ENCODE data around the gene AK1.
"Not testable (repeated sequence)": the region's sequence is repeated elsewhere in the genome, so short reads cannot be mapped to it uniquely, and the experiment has no call there.

The AK1 gene

DNA sequence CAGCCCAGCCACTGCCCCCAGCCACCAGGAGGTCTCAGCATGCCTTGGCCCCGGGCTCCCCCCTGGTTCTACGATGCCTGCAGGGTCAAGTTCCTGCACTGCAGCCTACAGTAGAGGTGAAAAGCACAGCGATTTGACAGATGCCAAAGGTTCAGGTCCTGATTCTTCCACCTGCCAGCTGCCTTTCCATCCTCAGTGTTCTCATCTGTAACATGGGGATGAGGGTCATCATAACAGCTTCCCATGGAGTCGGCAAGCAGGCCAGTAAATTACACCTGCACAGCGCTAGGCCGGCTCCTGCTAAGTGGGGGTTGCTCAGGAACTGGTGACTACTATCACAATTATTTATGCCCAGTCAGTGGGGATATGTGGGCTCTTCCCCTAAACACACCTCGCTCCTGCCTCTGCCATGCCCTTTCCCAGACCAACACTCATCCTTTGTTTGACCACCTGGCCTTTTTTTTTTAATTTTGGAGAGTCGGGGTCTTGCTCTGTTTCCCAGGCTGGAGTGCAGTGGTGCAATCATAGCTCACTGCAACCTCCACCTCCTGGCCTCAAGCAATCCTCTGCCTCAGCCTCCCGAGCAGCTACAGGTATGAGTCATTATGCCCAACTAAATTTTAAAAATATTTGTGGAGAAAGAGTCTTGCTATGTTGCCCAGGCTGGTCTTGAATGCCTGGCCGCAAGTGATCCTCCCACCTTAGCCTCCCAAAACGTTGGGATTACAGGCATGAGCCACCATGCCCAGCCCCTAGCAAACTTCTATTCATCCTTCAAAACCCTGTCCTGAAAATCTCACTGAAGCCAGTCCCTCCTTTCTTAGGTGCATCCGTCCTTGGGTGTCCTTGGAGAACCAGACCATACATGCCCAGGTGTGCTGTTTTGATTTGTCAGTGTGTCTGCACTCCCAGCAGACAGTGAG lies 29.4 kb downstream of the AK1 start:
- no peaks in the 10 kb centered on the region for H3K4me1 ChIP-seq (ENCODE audit: control insufficient read depth, insufficient read depth, low read length)
- WGBS (ENCODE audit: insufficient coverage, insufficient read length) = no CpG with 5 or more reads among the region's 12 CpGs
- H3K9me3 ChIP-seq (ENCODE audit: control insufficient read depth, insufficient read depth, low read length) = no peaks in the 10 kb centered on the region
- H3K4me3 ChIP-seq (ENCODE audit: low read length) = no peak overlapping the region
- no peak for DNase-seq (ENCODE audit: low read depth, low spot score)
- H3K27me3 ChIP-seq (ENCODE audit: control insufficient read depth, insufficient read depth, low read length) = no peaks in the 10 kb centered on the region
- H3K27ac ChIP-seq (ENCODE audit: low read length) = no peak overlapping the region
- 0 out of 2 replicates have a peak, but pooled peaks cover 2% of the 10 kb centered on the region for H3K36me3 ChIP-seq (ENCODE audit: control insufficient read depth, insufficient read depth, low read length)

DNA sequence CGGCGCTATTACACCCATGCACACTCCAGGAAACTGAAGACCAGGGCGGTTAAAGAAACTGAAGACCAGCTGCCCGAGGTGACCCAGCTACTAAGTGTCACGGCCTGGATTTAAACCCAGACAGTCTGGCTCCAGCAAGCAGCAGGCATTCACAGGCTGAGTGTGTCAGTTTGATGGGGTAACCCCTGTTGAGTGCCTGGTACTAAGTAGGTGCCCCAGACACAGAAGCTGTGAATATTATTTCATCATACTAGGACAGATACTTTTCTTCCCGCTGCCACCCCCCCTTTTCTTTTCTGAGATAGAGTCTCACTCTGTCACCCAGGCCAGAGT lies 30.3 kb downstream of the AK1 start:
- Histone ChIP-seq H3K9me3 (ENCODE audit: control insufficient read depth, insufficient read depth, low read length) (no peaks in the 10 kb centered on the region), H3K27me3 (ENCODE audit: control insufficient read depth, insufficient read depth, low read length) (no peaks in the 10 kb centered on the region), H3K4me3 (ENCODE audit: low read length) (no peak overlapping the region), H3K4me1 (ENCODE audit: control insufficient read depth, insufficient read depth, low read length) (no peaks in the 10 kb centered on the region), H3K36me3 (ENCODE audit: control insufficient read depth, insufficient read depth, low read length) (0 out of 2 replicates have a peak, but pooled peaks cover 2% of the 10 kb centered on the region), H3K27ac (ENCODE audit: low read length) (no peak overlapping the region)
- WGBS (ENCODE audit: insufficient coverage, insufficient read length) = no CpG with 5 or more reads among the region's 6 CpGs
- no peak for DNase-seq (ENCODE audit: low read depth, low spot score)

DNA sequence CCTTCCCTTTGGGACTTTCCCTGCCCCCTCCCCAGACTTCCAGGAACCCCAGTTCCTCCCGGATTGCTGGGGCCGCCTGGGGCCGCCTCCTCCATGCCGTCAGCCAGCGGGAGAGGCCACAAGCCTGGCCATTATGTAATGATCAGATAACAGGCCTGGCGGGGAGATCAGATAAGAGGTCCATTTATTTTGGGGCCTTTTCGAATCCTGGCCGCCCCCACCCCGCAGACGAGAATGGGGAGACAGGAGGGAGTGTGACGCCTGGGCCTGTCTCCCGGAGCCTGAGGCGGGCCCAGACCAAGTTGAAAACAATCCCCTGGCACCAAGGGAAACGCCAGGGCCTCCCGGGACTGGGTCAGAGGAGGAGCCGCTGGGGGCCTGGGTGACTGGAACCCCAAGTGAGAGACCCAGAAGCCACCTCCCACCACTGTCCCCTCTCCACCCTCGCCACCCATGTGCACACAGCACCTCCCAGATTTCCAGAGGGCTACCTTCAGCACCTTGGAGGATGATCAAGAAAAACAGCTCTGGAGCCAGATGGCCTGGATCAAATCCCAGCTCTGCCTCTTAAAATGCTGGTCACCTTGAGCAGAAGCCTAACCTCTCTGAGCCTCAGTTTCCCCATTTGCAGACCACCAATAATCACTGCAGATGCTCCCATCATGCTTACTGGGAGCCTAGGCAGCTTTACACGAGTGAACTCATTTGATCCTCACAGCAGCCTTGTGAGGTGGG lies 30.9 kb downstream of the AK1 start:
- H3K36me3 ChIP-seq (ENCODE audit: control insufficient read depth, insufficient read depth, low read length) = 0 out of 2 replicates have a peak, but pooled peaks cover 2% of the 10 kb centered on the region
- WGBS (ENCODE audit: insufficient coverage, insufficient read length) = no CpG with 5 or more reads among the region's 18 CpGs
- DNase-seq (ENCODE audit: low read depth, low spot score) = no peak
- H3K4me3 ChIP-seq (ENCODE audit: low read length) = no peak overlapping the region
- H3K27ac ChIP-seq (ENCODE audit: low read length) = no peak overlapping the region
- H3K9me3 ChIP-seq (ENCODE audit: control insufficient read depth, insufficient read depth, low read length) = no peaks in the 10 kb centered on the region
- H3K27me3 ChIP-seq (ENCODE audit: control insufficient read depth, insufficient read depth, low read length) = no peaks in the 10 kb centered on the region
- no peaks in the 10 kb centered on the region for H3K4me1 ChIP-seq (ENCODE audit: control insufficient read depth, insufficient read depth, low read length)

DNA sequence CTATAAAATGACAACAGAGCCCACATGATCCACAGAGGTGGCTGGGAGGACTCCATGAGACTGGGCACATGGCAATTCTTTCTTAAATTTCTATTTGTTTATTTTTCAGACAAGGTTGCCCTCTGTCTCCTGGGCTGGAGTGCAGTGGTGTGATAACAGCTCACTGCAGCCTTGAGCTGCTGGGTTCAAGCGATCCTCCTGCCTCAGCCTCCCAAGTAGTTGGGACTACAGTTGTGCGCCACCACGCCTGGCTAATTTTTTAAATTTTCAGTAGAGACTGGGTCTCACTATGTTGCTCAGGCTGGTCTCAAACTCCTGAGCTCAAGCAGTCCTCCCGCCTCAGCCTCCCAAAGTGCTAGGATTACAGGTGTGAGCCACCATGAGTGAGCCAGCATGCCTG lies 31.9 kb downstream of the AK1 start:
- no CpG with 5 or more reads among the region's 4 CpGs for WGBS (ENCODE audit: insufficient coverage, insufficient read length)
- not testable (repeated sequence) for H3K36me3 ChIP-seq (ENCODE audit: control insufficient read depth, insufficient read depth, low read length); DNase-seq (ENCODE audit: low read depth, low spot score); H3K4me1 ChIP-seq (ENCODE audit: control insufficient read depth, insufficient read depth, low read length); H3K9me3 ChIP-seq (ENCODE audit: control insufficient read depth, insufficient read depth, low read length); H3K27me3 ChIP-seq (ENCODE audit: control insufficient read depth, insufficient read depth, low read length); H3K4me3 ChIP-seq (ENCODE audit: low read length); H3K27ac ChIP-seq (ENCODE audit: low read length)

DNA sequence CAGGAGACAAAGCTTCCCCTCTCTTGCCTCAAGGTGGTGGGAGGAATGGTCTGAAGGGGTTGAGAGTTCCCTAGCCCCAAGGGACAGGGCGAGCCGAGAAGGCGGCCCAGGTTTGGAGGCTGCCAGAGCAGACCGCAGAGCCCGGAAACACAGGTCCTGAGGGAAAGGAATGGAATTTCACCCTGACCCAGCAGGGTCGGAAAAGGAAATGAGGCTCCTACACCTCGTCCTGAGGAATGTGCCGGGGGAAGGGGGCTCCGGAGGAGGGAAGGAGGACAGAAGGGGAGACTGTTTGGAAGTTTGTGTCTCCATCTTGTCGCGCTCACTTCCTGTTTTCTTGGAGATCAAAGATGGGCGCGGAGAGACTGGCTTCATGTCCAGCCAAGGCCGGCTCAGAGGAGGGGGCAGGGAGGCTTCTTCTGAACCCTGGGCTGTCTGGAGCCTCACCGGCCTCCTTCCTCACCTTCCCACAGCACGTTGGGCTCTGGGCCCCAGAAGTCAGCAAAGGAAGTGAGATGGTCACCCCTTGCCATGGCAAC lies 32.6 kb downstream of the AK1 start:
- no peak overlapping the region for H3K27ac ChIP-seq (ENCODE audit: low read length)
- no peak overlapping the region for H3K4me3 ChIP-seq (ENCODE audit: low read length)
- H3K27me3 ChIP-seq (ENCODE audit: control insufficient read depth, insufficient read depth, low read length) = no peaks in the 10 kb centered on the region
- no peak for DNase-seq (ENCODE audit: low read depth, low spot score)
- no peaks in the 10 kb centered on the region for H3K4me1 ChIP-seq (ENCODE audit: control insufficient read depth, insufficient read depth, low read length)
- no CpG with 5 or more reads among the region's 16 CpGs for WGBS (ENCODE audit: insufficient coverage, insufficient read length)
- H3K9me3 ChIP-seq (ENCODE audit: control insufficient read depth, insufficient read depth, low read length) = no peaks in the 10 kb centered on the region
- 0 out of 2 replicates have a peak, but pooled peaks cover 2% of the 10 kb centered on the region for H3K36me3 ChIP-seq (ENCODE audit: control insufficient read depth, insufficient read depth, low read length)

DNA sequence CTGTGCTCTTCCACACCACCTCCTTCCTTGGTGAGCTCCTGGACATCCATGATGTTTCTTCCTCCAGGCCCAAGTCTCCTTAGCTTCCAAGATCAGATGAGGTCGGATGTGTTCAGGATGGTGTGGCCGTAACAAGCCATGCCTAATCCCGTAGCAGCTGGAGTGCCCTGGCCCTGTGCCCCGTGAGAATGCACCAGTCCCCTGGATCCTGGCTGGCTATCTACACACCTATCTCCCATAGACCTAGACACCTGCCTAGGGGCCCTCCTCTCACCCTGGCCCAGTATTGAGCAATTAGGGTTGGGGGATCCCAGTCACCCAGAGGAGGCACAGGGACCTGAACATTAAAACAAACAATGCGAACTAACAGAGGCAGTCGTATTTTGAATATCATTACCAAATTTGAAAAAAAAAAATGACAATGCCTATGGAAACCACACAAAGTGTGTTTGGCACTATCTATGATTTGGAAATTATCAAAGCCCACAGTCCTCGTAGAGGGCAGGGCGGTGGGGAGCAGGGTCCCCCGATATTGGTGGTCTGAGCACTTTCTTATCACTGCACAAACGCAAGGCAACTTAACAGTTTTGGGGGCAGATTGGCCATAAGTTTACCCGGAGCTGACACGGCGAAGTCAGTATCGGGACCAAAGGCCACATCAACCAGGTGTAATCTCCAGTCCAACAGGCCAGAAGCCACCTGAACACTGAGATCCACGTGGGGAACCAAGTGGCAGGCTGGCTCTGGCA lies 36.2 kb downstream of the AK1 start:
- Histone ChIP-seq H3K4me1 (ENCODE audit: control insufficient read depth, insufficient read depth, low read length) (no peaks in the 10 kb centered on the region; the same call in 1 of the 2 replicates), H3K4me3 (ENCODE audit: low read length) (no peak overlapping the region), H3K36me3 (ENCODE audit: control insufficient read depth, insufficient read depth, low read length) (0 out of 2 replicates have a peak, but pooled peaks cover 2% of the 10 kb centered on the region), H3K27me3 (ENCODE audit: control insufficient read depth, insufficient read depth, low read length) (no peaks in the 10 kb centered on the region), H3K27ac (ENCODE audit: low read length) (no peak overlapping the region), H3K9me3 (ENCODE audit: control insufficient read depth, insufficient read depth, low read length) (no peaks in the 10 kb centered on the region)
- WGBS (ENCODE audit: insufficient coverage, insufficient read length) = no CpG with 5 or more reads among the region's 15 CpGs
- DNase-seq (ENCODE audit: low read depth, low spot score) = no peak

DNA sequence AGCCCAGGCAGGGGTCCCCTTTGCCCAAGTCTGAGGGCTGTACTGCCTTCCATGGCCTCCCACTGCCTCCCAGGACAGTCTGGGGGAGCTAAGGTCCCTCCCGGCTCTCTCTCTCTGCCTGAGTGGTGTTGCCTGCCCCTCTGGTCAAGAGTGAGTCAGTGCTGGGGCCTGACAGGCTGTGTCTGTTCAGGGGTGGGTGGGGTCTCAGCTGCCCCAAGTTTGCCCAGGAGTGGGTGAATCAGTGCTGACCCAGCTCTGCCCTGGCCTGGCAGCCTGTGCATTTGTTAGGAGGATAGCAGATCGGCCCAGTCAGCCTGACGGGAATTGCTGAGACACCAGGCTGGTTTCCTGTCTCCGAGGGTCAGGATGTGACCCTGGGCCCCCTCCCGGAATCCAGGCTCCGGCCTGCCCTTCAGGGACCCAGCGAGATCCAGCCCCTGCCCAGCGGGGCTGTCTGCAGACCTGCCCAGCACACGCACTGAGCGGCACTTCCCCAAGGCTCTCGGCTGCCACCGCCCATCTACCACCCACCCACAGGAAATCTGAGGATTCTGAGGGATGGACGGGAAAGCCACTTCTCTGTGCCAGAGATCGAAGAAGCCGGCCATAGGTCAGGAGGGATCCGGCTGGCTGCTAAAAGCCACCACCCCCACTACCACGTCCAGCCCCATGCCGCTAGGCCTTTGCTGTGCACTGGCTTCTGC lies 38.9 kb downstream of the AK1 start:
- Histone ChIP-seq H3K9me3 (ENCODE audit: control insufficient read depth, insufficient read depth, low read length) (no peaks in the 10 kb centered on the region), H3K4me3 (ENCODE audit: low read length) (no peak overlapping the region), H3K4me1 (ENCODE audit: control insufficient read depth, insufficient read depth, low read length) (no peaks in the 10 kb centered on the region; the same call in 1 of the 2 replicates), H3K36me3 (ENCODE audit: control insufficient read depth, insufficient read depth, low read length) (no peaks in the 10 kb centered on the region), H3K27ac (ENCODE audit: low read length) (no peak overlapping the region), H3K27me3 (ENCODE audit: control insufficient read depth, insufficient read depth, low read length) (no peaks in the 10 kb centered on the region)
- DNase-seq (ENCODE audit: low read depth, low spot score) = no peak
- no CpG with 5 or more reads among the region's 18 CpGs for WGBS (ENCODE audit: insufficient coverage, insufficient read length)

DNA sequence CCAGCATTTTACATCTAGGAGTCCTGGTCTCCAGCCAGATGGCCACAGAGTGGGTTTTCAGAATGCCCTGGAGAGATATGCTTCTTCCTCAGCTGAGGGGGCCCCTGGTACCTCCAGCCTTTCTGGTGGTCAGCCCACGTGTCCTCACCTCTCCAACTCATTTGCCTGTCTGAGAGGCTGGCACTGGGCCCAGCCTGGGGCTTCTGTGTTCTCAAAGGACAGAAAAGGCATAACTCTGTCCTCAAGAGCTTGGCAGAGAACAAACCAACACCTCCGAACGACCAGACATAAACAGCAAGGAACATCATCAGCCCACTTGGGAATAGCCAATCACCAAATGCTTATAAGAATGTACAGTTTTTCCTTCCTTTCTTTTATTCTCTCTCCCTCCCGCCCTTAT lies 40.1 kb downstream of the AK1 start:
- no peak overlapping the region for H3K4me3 ChIP-seq (ENCODE audit: low read length)
- WGBS (ENCODE audit: insufficient coverage, insufficient read length) = 100% methylated on average over 1 of the region's 4 CpGs
- H3K4me1 ChIP-seq (ENCODE audit: control insufficient read depth, insufficient read depth, low read length) = no peaks in the 10 kb centered on the region; the same call in 1 of the 2 replicates
- DNase-seq (ENCODE audit: low read depth, low spot score) = no peak
- H3K27me3 ChIP-seq (ENCODE audit: control insufficient read depth, insufficient read depth, low read length) = no peaks in the 10 kb centered on the region
- H3K36me3 ChIP-seq (ENCODE audit: control insufficient read depth, insufficient read depth, low read length) = no peaks in the 10 kb centered on the region
- H3K27ac ChIP-seq (ENCODE audit: low read length) = no peak overlapping the region
- H3K9me3 ChIP-seq (ENCODE audit: control insufficient read depth, insufficient read depth, low read length) = no peaks in the 10 kb centered on the region

DNA sequence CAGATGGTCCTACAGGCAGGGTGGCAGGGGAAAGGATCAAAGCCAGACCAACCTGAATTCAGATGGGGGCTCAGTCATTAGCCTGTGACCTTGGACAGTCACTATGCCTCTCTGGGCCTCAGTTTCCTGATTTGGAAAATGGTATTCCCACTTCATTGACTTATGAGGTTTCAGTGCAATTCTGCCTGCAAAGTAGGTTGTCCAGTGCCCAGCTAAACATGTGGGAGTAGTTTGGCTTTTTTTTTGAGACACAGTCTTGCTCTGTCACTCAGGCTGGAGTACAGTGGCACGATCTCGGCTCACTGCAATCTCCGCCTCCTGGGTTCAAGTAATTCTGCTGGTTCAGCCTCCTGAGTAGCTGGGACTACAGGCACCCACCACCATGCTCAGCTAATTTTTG lies 40.9 kb downstream of the AK1 start:
- DNase-seq (ENCODE audit: low read depth, low spot score); H3K9me3 ChIP-seq (ENCODE audit: control insufficient read depth, insufficient read depth, low read length); H3K36me3 ChIP-seq (ENCODE audit: control insufficient read depth, insufficient read depth, low read length); H3K4me3 ChIP-seq (ENCODE audit: low read length); H3K27me3 ChIP-seq (ENCODE audit: control insufficient read depth, insufficient read depth, low read length); H3K4me1 ChIP-seq (ENCODE audit: control insufficient read depth, insufficient read depth, low read length); H3K27ac ChIP-seq (ENCODE audit: low read length): not testable (repeated sequence)
- WGBS (ENCODE audit: insufficient coverage, insufficient read length) = no CpG with 5 or more reads among the region's 3 CpGs

Data from iPS DF 6.9 (cell line).